Activated naive CD4-positive, alpha-beta T cell treated with anti-CD3 and anti-CD28 coated beads, Interleukin-2, amount 50 U/mL, for 16 hours (primary cell): ENCODE data around the gene PCDHB15.
"Not testable (repeated sequence)": the region's sequence is repeated elsewhere in the genome, so short reads cannot be mapped to it uniquely, and the experiment has no call there.

ENCODE experiments used
- DNase-seq: peaks from one replicate; pipeline ENCODE4 v3.0.0-alpha.2; 2020

The PCDHB15 gene

DNA sequence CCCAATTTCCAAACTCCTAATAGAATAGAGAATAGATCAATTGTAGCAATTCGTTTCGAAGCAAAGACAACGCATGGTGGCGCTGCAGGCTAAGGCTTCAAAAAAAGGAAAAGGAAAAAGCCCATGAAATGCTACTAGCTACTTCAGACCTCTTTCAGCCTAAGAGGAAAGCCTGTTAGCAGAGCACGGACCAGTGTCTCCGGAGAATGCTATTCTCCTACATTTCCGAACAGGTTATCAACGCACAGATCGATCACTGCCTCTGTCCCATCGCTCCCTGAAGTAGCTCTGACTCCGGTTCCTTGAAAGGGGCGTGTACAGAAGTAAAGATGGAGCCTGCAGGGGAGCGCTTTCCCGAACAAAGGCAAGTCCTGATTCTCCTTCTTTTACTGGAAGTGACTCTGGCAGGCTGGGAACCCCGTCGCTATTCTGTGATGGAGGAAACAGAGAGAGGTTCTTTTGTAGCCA lies at the start of gene PCDHB15:
Gene PCDHB15 (plus strand): TSS at position 146 of the 468 bp plus-strand sequence. CDS start 184 bp downstream, at position 330.
- DNase-seq, result no peak

DNA sequence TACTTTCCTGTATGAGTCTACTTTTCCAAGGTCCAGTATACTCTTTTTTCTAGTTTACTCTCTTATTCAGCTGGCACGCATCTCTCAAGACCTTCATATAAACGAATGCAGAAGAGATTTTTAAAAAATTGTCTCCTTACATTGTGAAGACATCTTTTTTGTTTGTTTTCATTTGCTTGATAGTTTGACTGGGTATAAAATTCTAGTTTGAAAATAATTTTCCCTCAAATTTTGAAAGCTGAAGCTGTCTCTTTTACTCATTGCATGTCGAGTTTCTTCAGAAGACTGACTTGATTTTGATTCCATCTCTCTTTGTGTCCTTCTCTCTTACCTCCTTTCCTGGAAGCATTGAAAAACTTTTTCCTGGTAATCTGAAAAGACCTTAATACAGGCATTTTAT lies 48.8 kb upstream of the PCDHB15 start:
- DNase-seq, result no peak

DNA sequence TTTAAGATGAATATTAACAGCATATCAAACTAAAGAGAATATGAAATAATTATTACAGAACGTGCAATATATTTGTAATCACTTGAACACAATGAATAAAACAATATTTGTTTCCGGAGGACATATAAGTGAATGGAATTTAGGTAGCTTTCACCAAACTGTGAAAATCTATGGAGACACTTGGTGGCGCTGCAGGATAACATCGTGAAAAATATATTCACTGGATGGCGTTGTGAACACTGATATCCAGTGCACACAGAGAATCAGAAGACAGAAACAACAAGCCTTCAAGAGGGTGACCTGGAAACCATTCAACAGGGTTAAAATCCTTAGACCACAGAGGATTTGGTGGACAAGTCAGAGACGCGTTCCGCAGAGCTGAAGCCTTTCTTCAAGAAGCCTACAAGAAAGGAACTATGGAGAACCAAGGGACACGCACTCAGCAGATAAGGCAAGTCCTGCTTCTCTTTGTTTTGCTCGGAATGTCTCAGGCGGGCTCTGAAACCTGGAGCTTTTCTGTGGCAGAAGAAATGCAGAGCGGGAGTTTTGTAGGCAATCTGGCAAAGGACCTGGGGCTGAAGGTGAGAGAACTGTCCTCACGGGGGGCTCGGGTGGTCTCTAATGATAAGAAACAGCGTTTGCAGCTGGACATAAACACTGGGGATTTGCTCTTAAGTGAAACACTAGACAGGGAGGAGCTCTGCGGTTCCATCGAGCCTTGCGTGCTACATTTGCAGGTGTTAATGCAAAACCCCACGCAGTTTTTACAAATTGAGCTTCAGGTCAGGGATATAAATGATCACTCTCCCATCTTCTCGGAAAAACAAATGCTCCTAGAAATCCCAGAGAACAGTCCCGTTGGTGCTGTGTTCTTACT lies 45.6 kb upstream of the PCDHB15 start, which contains the start of gene PCDHB11:
Gene PCDHB11 (plus strand): TSS at position 269 of the 877 bp plus-strand sequence. CDS start 148 bp downstream, at position 417.
- no peak for DNase-seq

DNA sequence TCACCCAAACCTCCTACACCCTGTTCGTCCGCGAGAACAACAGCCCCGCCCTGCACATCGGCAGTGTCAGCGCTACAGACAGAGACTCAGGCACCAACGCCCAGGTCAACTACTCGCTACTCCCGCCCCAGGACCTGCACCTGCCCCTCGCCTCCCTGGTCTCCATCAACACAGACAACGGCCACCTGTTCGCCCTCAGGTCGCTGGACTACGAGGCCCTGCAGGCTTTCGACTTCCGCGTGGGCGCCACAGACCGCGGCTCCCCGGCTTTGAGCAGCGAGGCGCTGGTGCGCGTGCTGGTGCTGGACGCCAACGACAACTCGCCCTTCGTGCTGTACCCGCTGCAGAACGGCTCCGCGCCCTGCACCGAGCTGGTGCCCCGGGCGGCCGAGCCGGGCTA lies 44.1 kb upstream of the PCDHB15 start:
- not testable (repeated sequence) for DNase-seq

DNA sequence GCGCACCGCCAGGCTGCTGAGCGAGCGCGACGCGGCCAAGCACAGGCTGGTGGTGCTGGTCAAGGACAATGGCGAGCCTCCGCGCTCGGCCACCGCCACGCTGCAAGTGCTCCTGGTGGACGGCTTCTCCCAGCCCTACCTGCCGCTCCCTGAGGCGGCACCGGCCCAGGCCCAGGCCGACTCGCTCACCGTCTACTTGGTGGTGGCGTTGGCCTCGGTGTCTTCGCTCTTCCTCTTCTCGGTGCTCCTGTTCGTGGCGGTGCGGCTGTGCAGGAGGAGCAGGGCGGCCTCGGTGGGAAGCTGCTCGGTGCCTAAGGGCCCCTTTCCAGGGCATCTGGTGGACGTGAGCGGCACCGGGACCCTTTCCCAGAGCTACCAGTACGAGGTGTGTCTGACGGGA lies 43.5 kb upstream of the PCDHB15 start:
- not testable (repeated sequence) for DNase-seq

DNA sequence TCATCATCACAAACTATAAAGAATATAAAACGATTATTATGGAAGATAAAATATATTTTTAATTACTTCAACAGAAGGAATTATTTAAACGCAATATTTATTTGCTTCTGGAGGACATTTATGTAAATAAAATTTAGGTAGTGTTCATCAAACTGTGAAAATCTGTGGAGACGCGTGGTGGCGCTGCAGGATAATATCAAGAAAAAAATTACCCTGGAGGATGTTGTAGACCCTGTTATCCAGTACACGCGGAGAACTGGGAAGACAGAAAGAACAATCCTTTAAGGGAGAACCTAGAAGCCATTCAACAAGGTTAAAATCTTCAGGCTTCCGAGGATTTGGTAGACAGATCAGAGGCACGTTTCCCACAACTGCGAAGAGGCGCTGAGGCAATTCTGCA lies 36.7 kb upstream of the PCDHB15 start, which contains the start of gene PCDHB12:
Gene PCDHB12 (plus strand): TSS at position 242 of the 400 bp plus-strand sequence. CDS start 189 bp downstream, outside the sequence.
- no peak for DNase-seq

DNA sequence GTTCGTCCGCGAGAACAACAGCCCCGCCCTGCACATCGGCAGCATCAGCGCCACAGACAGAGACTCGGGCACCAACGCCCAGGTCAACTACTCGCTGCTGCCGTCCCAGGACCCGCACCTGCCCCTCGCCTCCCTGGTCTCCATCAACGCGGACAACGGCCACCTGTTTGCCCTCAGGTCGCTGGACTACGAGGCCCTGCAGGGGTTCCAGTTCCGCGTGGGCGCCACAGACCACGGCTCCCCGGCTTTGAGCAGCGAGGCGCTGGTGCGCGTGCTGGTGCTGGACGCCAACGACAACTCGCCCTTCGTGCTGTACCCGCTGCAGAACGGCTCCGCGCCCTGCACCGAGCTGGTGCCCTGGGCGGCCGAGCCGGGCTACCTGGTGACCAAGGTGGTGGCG lies 34.9 kb upstream of the PCDHB15 start:
- not testable (repeated sequence) for DNase-seq

DNA sequence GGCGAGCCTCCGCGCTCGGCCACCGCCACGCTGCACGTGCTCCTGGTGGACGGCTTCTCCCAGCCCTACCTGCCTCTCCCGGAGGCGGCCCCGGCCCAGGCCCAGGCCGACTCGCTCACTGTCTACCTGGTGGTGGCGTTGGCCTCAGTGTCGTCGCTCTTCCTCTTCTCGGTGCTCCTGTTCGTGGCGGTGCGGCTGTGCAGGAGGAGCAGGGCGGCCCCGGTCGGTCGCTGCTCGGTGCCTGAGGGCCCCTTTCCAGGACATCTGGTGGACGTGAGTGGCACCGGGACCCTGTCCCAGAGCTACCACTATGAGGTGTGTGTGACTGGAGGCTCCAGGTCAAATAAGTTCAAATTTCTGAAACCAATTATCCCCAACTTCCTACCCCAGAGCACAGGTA lies 34.3 kb upstream of the PCDHB15 start:
- not testable (repeated sequence) for DNase-seq

DNA sequence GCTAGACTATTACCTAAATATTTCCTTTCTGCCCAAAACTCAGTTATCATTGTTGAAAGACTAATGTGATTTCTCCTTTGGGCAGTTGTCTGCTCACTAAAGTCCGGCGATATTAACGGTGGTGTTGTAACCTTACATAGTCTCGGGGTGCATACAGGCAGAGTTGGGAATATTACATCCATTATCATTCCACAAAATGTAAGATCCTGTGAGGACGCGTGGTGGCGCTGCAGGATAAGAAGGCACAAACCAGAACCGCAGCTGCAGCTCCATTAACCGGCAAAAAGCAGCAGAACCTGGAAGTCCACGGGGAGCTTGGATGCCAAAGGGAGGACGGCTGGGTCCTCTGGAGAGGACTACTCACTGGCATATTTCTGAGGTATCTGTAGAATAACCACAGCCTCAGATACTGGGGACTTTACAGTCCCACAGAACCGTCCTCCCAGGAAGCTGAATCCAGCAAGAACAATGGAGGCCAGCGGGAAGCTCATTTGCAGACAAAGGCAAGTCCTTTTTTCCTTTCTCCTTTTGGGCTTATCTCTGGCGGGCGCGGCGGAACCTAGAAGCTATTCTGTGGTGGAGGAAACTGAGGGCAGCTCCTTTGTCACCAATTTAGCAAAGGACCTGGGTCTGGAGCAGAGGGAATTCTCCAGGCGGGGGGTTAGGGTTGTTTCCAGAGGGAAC lies 31.4 kb upstream of the PCDHB15 start, which contains the start of gene PCDHB13:
Gene PCDHB13 (plus strand): TSS at position 264 of the 684 bp plus-strand sequence. CDS start 205 bp downstream, at position 469.
- DNase-seq, result not testable (repeated sequence)

DNA sequence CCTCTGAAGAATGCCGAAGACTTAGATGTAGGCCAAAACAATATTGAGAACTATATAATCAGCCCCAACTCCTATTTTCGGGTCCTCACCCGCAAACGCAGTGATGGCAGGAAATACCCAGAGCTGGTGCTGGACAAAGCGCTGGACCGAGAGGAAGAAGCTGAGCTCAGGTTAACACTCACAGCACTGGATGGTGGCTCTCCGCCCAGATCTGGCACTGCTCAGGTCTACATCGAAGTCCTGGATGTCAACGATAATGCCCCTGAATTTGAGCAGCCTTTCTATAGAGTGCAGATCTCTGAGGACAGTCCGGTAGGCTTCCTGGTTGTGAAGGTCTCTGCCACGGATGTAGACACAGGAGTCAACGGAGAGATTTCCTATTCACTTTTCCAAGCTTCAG lies 30.6 kb upstream of the PCDHB15 start:
- DNase-seq, result not testable (repeated sequence)

DNA sequence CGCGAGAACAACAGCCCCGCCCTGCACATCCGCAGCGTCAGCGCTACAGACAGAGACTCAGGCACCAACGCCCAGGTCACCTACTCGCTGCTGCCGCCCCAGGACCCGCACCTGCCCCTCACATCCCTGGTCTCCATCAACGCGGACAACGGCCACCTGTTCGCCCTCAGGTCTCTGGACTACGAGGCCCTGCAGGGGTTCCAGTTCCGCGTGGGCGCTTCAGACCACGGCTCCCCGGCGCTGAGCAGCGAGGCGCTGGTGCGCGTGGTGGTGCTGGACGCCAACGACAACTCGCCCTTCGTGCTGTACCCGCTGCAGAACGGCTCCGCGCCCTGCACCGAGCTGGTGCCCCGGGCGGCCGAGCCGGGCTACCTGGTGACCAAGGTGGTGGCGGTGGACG lies 29.7 kb upstream of the PCDHB15 start:
- not testable (repeated sequence) for DNase-seq

DNA sequence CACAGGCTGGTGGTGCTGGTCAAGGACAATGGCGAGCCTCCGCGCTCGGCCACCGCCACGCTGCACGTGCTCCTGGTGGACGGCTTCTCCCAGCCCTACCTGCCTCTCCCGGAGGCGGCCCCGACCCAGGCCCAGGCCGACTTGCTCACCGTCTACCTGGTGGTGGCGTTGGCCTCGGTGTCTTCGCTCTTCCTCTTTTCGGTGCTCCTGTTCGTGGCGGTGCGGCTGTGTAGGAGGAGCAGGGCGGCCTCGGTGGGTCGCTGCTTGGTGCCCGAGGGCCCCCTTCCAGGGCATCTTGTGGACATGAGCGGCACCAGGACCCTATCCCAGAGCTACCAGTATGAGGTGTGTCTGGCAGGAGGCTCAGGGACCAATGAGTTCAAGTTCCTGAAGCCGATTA lies 29.2 kb upstream of the PCDHB15 start:
- not testable (repeated sequence) for DNase-seq

DNA sequence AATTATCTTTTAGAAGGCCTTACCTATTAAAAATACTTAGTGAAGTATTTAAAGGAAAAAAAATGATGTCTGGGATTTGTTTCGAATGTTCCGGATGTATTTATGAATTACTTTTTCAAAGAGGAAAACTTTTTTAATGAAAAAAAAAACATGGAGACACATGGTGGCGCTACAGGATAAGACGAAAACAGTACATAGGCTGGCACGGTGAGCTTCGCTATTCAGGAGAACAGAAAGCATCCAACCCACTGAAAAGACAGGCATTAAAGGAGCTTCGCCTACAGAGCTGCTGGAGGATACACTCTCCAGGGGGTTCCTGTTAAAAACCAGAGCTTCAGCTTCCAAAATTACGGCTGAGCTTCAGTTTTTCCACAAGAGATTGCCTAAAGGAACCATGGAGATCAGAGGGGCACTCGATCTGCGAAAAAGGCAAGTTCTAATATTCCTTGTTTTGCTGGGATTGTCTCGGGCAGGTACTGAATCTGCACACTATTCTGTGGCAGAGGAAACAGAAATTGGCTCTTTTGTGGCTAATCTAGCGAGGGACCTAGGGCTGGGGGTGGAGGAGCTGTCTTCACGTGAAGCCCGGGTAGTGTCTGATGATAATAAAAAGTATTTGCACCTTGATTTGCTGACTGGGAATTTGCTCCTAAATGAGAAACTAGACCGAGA lies 21.9 kb upstream of the PCDHB15 start, which contains the start of gene PCDHB14:
Gene PCDHB14 (plus strand): TSS at position 232 of the 672 bp plus-strand sequence. CDS start 163 bp downstream, at position 395.
- no peak for DNase-seq

DNA sequence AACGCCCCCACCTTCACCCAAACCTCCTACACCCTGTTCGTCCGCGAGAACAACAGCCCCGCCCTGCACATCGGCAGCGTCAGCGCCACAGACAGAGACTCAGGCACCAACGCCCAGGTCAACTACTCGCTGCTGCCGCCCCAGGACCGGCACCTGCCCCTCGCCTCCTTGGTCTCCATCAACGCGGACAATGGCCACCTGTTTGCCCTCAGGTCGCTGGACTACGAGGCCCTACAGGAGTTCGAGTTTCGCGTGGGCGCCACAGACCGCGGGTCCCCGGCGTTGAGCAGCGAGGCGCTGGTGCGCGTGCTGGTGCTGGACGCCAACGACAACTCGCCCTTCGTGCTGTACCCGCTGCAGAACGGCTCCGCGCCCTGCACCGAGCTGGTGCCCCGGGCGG lies 20.4 kb upstream of the PCDHB15 start:
- DNase-seq, result not testable (repeated sequence)

DNA sequence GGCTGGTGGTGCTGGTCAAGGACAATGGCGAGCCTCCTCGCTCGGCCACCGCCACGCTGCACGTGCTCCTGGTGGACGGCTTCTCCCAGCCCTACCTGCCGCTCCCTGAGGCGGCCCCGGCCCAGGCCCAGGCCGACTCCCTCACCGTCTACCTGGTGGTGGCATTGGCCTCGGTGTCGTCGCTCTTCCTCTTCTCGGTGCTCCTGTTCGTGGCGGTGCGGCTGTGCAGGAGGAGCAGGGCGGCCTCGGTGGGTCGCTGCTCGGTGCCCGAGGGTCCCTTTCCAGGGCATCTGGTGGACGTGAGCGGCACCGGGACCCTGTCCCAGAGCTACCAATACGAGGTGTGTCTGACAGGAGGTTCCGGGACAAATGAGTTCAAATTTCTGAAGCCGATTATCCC lies 19.8 kb upstream of the PCDHB15 start:
- DNase-seq, result not testable (repeated sequence)

DNA sequence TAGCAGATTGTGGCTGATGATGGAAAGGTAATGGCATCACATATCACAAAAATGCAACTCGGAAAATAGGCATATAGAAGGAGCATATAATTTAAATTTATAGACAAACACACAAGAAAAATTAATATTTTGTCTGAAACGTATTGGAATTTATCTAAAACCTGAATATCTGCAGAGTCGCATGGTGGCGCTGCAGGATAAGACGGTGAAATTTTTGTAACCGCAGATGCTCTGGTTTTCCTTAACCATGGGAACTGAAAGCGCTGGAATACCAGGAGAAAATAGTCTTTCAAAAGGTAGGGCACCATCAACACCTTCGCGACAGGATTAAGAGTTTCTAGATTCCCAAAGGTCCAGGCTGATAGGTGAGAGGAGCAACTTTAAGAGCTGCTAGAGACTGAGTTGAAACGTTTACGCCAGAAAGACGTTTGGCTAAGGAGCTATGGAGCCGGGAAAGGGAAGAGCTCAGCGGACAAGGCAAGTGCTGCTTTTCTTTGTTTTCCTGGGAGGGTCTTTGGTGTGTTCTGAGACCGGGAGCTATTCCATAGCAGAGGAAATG lies 11.0 kb upstream of the PCDHB15 start:
- no peak for DNase-seq

DNA sequence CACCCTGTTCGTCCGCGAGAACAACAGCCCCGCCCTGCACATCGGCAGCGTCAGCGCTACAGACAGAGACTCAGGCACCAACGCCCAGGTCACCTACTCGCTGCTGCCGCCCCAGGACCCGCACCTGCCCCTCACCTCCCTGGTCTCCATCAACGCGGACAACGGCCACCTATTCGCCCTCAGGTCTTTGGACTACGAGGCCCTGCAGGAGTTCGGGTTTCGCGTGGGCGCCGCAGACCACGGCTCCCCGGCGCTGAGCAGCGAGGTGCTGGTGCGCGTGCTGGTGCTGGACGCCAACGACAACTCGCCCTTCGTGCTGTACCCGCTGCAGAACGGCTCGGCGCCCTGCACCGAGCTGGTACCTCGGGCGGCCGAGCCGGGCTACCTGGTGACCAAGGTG lies 9.3 kb upstream of the PCDHB15 start:
- not testable (repeated sequence) for DNase-seq

DNA sequence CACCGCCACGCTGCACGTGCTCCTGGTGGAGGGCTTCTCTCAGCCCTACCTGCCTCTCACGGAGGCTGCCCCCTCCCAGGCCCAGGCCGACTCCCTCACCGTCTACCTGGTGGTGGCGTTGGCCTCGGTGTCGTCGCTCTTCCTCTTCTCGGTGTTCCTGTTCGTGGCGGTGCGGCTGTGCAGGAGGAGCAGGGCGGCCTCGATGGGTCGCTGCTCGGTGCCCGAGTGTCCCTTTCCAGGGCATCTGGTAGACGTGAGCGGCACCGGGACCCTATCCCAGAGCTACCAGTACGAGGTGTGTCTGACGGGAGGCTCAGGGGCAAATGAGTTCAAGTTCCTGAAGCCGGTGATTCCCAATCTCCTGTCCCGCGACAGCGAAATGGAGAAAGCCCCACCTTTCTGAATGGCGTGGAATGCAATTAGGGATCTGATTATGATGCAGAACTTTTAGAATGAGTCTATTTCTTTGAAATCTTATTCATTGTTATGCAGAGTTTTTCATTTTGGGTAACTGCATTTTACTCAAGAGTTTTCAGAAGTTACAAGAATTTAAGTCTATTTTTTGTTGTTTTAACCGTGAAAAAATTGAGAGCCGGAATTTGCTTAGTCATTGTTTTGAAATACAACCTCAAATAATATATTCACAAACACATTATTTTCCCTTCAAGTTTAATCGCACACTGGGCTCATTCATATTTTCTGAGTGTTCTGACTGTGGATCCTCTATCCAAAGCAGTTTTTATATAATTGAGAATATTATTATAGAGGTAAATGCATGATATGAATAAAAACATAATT lies 8.5 kb upstream of the PCDHB15 start:
- DNase-seq, result no peak

DNA sequence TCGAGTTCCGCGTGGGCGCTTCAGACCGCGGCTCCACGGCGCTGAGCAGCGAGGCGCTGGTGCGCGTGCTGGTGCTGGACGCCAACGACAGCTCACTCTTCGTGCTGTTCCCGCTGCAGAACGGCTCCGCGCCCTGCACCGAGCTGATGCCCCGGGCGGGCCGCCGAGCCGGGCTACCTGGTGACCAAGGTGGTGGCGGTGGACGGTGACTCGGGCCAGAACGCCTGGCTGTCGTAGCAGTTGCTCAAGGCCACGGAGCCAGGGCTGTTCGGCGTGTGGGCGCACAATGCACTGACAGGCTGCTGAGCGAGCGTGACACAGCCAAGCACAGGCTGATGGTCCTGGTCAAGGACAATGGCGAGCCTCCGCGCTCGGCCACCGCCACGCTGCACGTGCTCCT lies 3.7 kb upstream of the PCDHB15 start:
- no peak for DNase-seq

DNA sequence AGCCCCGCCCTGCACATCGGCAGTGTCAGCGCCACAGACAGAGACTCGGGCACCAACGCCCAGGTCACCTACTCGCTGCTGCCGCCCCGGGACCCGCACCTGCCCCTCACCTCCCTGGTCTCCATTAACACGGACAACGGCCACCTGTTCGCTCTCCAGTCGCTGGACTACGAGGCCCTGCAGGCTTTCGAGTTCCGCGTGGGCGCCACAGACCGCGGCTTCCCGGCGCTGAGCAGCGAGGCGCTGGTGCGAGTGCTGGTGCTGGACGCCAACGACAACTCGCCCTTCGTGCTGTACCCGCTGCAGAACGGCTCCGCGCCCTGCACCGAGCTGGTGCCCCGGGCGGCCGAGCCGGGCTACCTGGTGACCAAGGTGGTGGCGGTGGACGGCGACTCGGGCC lies 1.8 kb downstream of the PCDHB15 start:
- not testable (repeated sequence) for DNase-seq

DNA sequence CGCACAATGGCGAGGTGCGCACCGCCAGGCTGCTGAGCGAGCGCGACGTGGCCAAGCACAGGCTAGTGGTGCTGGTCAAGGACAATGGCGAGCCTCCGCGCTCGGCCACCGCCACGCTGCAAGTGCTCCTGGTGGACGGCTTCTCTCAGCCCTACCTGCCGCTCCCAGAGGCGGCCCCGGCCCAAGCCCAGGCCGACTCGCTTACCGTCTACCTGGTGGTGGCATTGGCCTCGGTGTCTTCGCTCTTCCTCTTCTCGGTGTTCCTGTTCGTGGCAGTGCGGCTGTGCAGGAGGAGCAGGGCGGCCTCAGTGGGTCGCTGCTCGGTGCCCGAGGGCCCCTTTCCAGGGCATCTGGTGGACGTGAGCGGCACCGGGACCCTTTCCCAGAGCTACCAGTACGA lies 2.2 kb downstream of the PCDHB15 start:
- not testable (repeated sequence) for DNase-seq
